ENCODE data around the gene GOSR1. TPM values are rescaled to one million over a fixed set of nuclear protein-coding genes. Genes with fewer than 3 reads are reported as not detected.

The GOSR1 gene
- total RNA-seq (66.6 and 68.8 TPM in 2 replicates), polyA plus RNA-seq (19.1 and 24.3 TPM in 2 replicates), polyA minus RNA-seq (13.2 and 24.2 TPM in 2 replicates)
- total RNA-seq (2013): 39.6 TPM

GRCh38 chr17:30477083-30477773 is at the start of gene GOSR1:
TSS of gene GOSR1 (plus strand) at chr17:30477408. CDS start at chr17:30477434, 26 bp downstream.
- WGBS (ENCODE audit: insufficient coverage): under 1% methylated on average over 37 of the region's 37 CpGs
- no peaks in the 10 kb centered on the region for H3K27me3 Mint-ChIP-seq
- ATAC-seq (ENCODE audit: low read depth) (peak; percentile 99), DNase-seq (peak; percentile 94)
- H3K9ac ChIP-seq (ENCODE audit: low read length): peak within 1 kb of the TSS; percentile 99
- H3K4me1 Mint-ChIP-seq: peaks cover 33% of the 10 kb centered on the region
- H2AFZ ChIP-seq (ENCODE audit: insufficient read depth, low read depth, low read length, poor library complexity, severe bottlenecking): peak within 1 kb of the TSS; percentile 100
- peaks cover 6% of the 10 kb centered on the region for H4K20me1 ChIP-seq (ENCODE audit: control insufficient read depth, insufficient read depth, low read length, poor library complexity, severe bottlenecking)
- intact Hi-C loops (cut with micrococcal nuclease): loop anchor here (1.0 to 5.0 kb wide), 6 partner anchors 75 to 360 kb away; partner anchors contain the start of genes CPD, CRLF3 and NSRP1
- peaks cover 20 to 22% of the 10 kb centered on the region in 2 donors for H3K4me1 ChIP-seq (ENCODE audit: control insufficient read depth in 2 of 2, insufficient read depth in 2 of 2, low read length in 2 of 2)
- TF ChIP-seq CTCF (IDR thresholded peaks at IDR 0.05) (peak; percentile 75), EZH2 (IDR thresholded peaks at IDR 0.05; ENCODE audit: borderline replicate concordance, insufficient read depth, low read depth, low read length, poor library complexity, severe bottlenecking) (no peak)
- H3K9me3 ChIP-seq (ENCODE audit: control extremely low read depth in 1 of 3, control insufficient read depth in 2 of 3, insufficient read depth in 1 of 3, low read length in 2 of 3): peaks cover 0 to 2% (median 0%) of the 10 kb centered on the region in 3 donors
- peak within 1 kb of the TSS; percentile 96 for H3K27ac Mint-ChIP-seq
- H3K27me3 ChIP-seq (replicated peaks in 1 of 4; ENCODE audit: control extremely low read depth in 1 of 4, control insufficient read depth in 3 of 4, insufficient read depth in 4 of 4, low read length in 3 of 4): peaks cover 0 to 4% (median 0%) of the 10 kb centered on the region in 4 experiments
- H3K36me3 ChIP-seq (replicated peaks in 1 of 2; ENCODE audit: control extremely low read depth in 1 of 2, control insufficient read depth in 1 of 2, extremely low read depth in 1 of 2, insufficient read depth in 2 of 2, low read length in 1 of 2): peaks cover 0 to 26% of the 10 kb centered on the region in 2 experiments
- ChIA-PET POLR2A (interaction anchor here (1.5 kb wide), 1 partner anchor 123 kb away, joined by 4 read pairs; no protein-coding TSS in a partner anchor), CTCF (interaction anchor here (0.8 to 2.2 kb wide), 16 partner anchors 8 to 354 kb away, joined by 3 to 9 read pairs (median 5); partner anchors contain the start of gene ATAD5)
- peaks cover 37% of the 10 kb centered on the region for H3K79me2 ChIP-seq (ENCODE audit: control insufficient read depth, insufficient read depth, low read length)
- H3K4me3 ChIP-seq (ENCODE audit: control extremely low read depth in 1 of 5, extremely low read depth in 1 of 5, insufficient read depth in 1 of 5, low read depth in 2 of 5, low read length in 4 of 5): peak within 1 kb of the TSS; percentile 77 to 93 (median 81)
- no peaks in the 10 kb centered on the region for H3K9me3 Mint-ChIP-seq (ENCODE audit: insufficient read depth)
- H3K4me2 ChIP-seq (replicated peaks; ENCODE audit: low read depth, low read length, poor library complexity, severe bottlenecking): peak within 1 kb of the TSS; percentile 77
- H3K4me3 Mint-ChIP-seq: peak within 1 kb of the TSS; percentile 94
- peak within 1 kb of the TSS; percentile 92 to 99 for H3K27ac ChIP-seq (ENCODE audit: low read length in 2 of 2)

- ChIA-PET POLR2A (no interaction called here), CTCF (no interaction called here)
- Mint-ChIP-seq H3K27me3 (no peaks in the 10 kb centered on the region), H3K9me3 (ENCODE audit: insufficient read depth) (no peaks in the 10 kb centered on the region), H3K4me1 (no peaks in the 10 kb centered on the region), H3K4me3 (no peak overlapping the region), H3K27ac (no peak overlapping the region)
- intact Hi-C loops (cut with micrococcal nuclease): no loop called here
- H3K27me3 ChIP-seq (replicated peaks in 1 of 4; ENCODE audit: control extremely low read depth in 1 of 4, control insufficient read depth in 3 of 4, insufficient read depth in 4 of 4, low read length in 3 of 4): no peaks in the 10 kb centered on the region
- no peak overlapping the region for H2AFZ ChIP-seq (ENCODE audit: insufficient read depth, low read depth, low read length, poor library complexity, severe bottlenecking)
- no peaks in the 10 kb centered on the region for H3K9me3 ChIP-seq (ENCODE audit: control extremely low read depth in 1 of 3, control insufficient read depth in 2 of 3, insufficient read depth in 1 of 3, low read length in 2 of 3)
- H3K36me3 ChIP-seq (replicated peaks in 1 of 2; ENCODE audit: control extremely low read depth in 1 of 2, control insufficient read depth in 1 of 2, extremely low read depth in 1 of 2, insufficient read depth in 2 of 2, low read length in 1 of 2): peaks cover under 1 to 3% of the 10 kb centered on the region in 2 experiments
- no peak overlapping the region for H3K27ac ChIP-seq (ENCODE audit: low read length in 2 of 2)
- DNase-seq: no peak
- no CpG with 5 or more reads among the region's 1 CpG for WGBS (ENCODE audit: insufficient coverage)
- no peak overlapping the region for H3K9ac ChIP-seq (ENCODE audit: low read length)
- TF ChIP-seq CTCF (IDR thresholded peaks at IDR 0.05) (no peak), EZH2 (IDR thresholded peaks at IDR 0.05; ENCODE audit: borderline replicate concordance, insufficient read depth, low read depth, low read length, poor library complexity, severe bottlenecking) (no peak)
- H4K20me1 ChIP-seq (ENCODE audit: control insufficient read depth, insufficient read depth, low read length, poor library complexity, severe bottlenecking): no peaks in the 10 kb centered on the region
- H3K4me1 ChIP-seq (ENCODE audit: control insufficient read depth in 2 of 2, insufficient read depth in 2 of 2, low read length in 2 of 2): no peaks in the 10 kb centered on the region
- no peak overlapping the region for H3K4me2 ChIP-seq (replicated peaks; ENCODE audit: low read depth, low read length, poor library complexity, severe bottlenecking)
- H3K79me2 ChIP-seq (ENCODE audit: control insufficient read depth, insufficient read depth, low read length): no peaks in the 10 kb centered on the region
- no peak for ATAC-seq (ENCODE audit: low read depth)
- no peak overlapping the region for H3K4me3 ChIP-seq (ENCODE audit: control extremely low read depth in 1 of 5, extremely low read depth in 1 of 5, insufficient read depth in 1 of 5, low read depth in 2 of 5, low read length in 4 of 5)
These were observed 49.6 kb upstream of the GOSR1 start for GRCh38 chr17:30427611-30428010.
